ENCODE results near the gene CXorf49.
"Not testable (repeated sequence)": the region's sequence is repeated elsewhere in the genome, so short reads cannot be mapped to it uniquely, and the experiment has no call there.

Gene CXorf49

DNA sequence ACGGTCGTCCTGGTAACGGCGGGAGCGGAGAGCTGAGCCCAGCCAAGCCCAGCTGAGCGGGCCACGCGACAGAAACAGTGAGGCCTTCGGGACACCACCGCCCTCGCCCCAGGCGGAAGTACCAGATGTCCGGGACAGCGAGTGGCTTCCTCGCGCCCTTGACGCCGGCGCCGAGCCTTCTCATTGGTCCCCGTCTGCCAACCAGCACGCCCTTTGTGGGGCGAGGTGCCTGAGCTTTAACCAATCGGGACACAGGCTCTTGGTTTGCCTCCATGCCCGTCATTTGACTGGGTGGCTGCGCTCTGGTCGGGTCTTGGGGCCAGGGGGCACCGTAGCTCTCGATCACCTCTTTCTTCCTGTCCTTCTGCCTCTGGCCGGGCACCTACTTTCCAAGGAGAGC is at the start of gene CXorf49:
CXorf49 (minus strand) TSS at position 101 of the 400 bp plus-strand sequence. CDS start 134 bp downstream, outside the sequence.
- not testable (repeated sequence) for DNase-seq

DNA sequence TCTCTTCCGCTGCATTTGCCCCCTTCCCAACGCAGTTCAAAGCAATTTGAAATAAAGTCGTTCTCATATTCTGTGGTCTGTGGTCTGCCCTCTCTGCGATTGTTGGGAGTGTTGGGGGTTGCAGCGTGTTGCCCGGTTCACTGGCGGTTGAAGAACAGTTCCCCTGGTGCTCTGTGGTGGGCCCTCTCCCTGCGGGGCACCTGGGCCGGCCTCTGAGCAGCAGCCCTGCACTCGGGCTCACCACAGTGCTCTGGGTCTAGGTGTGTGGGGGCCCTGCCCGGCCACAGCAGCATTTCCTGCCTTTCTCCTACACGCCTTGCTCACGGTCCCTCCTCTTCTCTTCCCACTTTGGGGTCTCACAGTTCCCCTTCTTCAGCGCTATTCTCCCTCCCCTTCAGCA is 49.0 kb upstream of the CXorf49 start:
- DNase-seq: not testable (repeated sequence)

DNA sequence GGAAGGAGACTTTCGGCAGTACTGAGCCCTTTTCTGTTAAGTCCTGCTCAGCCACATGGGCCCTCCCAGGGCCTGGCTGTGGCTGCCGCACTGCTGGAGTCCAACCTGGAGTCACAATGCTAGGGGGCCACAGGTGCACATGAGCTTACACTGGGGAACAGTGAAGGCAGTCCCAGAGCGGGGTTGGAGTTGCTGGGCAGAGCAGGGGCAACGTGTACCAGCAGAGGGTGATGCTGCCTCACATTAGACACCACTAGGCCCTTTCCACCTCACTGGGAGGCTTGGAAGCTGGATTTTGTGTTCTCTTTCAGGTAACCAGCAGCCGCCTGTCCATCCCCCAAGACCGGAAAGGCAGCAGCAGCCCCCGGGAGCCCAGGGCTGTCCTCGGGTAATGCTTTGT is 47.5 kb upstream of the CXorf49 start:
- not testable (repeated sequence) for DNase-seq

DNA sequence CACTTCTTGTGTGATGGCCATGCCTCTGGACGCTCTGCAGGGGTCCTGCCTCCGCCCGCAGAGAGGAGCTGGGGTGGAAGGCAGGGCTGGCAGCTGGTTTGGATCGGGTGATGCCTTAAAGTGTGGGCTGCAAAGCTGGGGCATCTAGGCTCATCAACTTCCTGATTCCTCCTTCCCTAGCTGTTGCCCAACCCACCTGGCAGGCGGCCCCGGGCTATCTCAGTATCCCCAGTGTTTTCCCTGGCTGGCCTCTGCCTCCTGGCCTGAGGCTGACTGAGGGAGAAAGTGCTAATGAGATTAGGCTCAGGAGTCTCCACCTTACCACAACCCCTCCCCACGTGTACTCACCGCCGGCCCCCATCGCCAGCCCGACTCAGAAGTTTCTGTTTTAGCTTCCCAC is 46.7 kb upstream of the CXorf49 start:
- not testable (repeated sequence) for DNase-seq

DNA sequence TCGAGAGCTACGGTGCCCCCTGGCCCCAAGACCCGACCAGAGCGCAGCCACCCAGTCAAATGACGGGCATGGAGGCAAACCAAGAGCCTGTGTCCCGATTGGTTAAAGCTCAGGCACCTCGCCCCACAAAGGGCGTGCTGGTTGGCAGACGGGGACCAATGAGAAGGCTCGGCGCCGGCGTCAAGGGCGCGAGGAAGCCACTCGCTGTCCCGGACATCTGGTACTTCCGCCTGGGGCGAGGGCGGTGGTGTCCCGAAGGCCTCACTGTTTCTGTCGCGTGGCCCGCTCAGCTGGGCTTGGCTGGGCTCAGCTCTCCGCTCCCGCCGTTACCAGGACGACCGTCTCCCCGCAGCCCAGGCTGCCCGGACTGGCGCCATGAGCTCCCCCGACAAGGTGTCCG is 45.0 kb upstream of the CXorf49 start, which contains the start of gene CXorf49B:
CXorf49B (plus strand) TSS at position 301 of the 400 bp plus-strand sequence; CDS start at position 376, 75 bp downstream.
- not testable (repeated sequence) for DNase-seq

DNA sequence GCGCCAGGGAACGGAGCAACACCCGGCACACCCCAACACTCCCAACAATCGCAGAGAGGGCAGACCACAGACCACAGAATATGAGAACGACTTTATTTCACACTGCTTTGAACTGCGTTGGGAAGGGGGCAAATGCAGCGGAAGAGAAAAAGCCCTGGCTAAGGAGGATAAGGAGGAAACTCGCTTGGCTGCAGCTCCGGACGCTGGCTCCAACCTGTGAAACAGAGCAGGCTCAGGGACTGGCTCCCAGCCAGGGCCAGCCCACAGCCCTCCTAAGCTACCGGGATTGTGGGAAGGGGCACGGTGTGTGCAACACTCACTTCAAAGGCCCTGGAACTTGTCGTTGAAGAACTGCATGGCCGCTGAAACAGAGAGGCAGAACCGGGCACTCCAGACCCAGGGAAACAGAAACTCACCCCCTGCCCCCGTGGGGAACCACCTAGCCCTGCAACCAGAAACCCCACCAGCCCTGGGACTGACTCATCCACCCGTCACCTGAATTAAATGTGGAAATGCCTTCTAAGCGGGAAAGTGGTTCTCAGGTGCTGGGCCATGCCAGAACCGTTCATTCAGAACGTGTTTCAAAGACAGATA is 42.7 kb upstream of the CXorf49 start:
- not testable (repeated sequence) for DNase-seq

DNA sequence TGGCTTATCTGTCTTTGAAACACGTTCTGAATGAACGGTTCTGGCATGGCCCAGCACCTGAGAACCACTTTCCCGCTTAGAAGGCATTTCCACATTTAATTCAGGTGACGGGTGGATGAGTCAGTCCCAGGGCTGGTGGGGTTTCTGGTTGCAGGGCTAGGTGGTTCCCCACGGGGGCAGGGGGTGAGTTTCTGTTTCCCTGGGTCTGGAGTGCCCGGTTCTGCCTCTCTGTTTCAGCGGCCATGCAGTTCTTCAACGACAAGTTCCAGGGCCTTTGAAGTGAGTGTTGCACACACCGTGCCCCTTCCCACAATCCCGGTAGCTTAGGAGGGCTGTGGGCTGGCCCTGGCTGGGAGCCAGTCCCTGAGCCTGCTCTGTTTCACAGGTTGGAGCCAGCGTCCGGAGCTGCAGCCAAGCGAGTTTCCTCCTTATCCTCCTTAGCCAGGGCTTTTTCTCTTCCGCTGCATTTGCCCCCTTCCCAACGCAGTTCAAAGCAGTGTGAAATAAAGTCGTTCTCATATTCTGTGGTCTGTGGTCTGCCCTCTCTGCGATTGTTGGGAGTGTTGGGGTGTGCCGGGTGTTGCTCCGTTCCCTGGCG is 2.3 kb upstream of the CXorf49 start:
- not testable (repeated sequence) for DNase-seq

DNA sequence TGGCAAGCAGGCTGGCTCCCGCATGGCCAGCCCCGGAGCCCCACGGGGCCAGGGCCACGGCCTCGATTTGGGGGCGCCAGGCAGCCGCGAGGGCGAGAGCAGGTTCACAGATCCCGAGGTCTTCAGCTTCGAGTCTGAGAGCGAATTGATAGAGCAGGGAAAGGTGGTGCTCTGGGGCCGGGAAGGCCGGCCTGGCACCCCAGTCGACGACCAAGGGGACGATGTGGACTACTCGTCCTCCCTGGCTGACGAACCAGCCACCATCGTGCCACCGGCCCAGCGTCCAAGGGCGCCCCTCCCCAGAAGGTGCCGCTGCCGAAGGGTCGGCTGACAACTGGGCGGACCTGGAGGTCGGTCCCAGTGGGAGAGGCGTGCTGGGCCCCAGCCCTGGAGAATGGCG is 1.1 kb upstream of the CXorf49 start:
- not testable (repeated sequence) for DNase-seq

DNA sequence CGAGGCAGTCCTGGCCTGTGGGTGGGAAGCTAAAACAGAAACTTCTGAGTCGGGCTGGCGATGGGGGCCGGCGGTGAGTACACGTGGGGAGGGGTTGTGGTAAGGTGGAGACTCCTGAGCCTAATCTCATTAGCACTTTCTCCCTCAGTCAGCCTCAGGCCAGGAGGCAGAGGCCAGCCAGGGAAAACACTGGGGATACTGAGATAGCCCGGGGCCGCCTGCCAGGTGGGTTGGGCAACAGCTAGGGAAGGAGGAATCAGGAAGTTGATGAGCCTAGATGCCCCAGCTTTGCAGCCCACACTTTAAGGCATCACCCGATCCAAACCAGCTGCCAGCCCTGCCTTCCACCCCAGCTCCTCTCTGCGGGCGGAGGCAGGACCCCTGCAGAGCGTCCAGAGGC is 1.8 kb downstream of the CXorf49 start:
- not testable (repeated sequence) for DNase-seq

DNA sequence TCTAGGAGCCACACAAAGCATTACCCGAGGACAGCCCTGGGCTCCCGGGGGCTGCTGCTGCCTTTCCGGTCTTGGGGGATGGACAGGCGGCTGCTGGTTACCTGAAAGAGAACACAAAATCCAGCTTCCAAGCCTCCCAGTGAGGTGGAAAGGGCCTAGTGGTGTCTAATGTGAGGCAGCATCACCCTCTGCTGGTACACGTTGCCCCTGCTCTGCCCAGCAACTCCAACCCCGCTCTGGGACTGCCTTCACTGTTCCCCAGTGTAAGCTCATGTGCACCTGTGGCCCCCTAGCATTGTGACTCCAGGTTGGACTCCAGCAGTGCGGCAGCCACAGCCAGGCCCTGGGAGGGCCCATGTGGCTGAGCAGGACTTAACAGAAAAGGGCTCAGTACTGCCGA is 2.5 kb downstream of the CXorf49 start:
- not testable (repeated sequence) for DNase-seq

DNA sequence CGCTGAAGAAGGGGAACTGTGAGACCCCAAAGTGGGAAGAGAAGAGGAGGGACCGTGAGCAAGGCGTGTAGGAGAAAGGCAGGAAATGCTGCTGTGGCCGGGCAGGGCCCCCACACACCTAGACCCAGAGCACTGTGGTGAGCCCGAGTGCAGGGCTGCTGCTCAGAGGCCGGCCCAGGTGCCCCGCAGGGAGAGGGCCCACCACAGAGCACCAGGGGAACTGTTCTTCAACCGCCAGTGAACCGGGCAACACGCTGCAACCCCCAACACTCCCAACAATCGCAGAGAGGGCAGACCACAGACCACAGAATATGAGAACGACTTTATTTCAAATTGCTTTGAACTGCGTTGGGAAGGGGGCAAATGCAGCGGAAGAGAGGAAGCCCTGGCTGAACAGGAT is 4.0 kb downstream of the CXorf49 start:
- DNase-seq: not testable (repeated sequence)

DNA sequence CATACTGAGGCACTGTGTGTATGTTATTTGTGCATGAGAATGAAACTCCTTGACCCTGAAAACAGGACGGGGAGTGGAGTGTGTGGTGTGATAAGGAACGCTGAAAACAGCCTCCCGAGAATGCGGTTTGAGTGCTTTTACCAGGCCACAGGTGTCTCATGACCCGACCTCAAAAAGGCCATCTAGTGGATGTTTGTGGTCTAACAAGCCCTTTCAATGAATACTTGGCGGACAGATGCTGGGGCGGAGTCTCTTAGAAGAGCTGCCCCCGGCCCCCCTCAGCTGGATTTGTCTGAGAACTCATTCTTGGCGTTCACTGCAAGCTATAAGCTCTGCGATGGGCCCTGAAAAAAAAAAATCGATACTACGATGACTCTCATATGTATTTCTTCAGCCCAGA is 15.2 kb downstream of the CXorf49 start:
- DNase-seq: not testable (repeated sequence)

DNA sequence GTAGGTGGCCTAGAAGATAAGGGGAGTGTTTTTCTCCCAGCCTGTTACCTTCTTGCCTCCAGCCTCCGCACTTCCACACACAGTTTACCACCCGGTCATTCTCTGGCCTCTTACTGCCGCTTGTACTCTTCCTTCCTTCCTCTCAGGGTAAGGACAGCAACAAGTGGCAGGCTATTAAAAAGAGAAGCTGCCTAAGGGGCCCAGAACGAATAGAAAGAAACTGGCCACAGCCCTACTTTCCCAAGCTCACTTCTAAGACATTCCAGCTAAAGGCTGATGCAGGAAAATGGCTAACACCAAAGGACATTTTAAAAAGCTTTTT is 19.1 kb downstream of the CXorf49 start:
- not testable (repeated sequence) for DNase-seq

DNA sequence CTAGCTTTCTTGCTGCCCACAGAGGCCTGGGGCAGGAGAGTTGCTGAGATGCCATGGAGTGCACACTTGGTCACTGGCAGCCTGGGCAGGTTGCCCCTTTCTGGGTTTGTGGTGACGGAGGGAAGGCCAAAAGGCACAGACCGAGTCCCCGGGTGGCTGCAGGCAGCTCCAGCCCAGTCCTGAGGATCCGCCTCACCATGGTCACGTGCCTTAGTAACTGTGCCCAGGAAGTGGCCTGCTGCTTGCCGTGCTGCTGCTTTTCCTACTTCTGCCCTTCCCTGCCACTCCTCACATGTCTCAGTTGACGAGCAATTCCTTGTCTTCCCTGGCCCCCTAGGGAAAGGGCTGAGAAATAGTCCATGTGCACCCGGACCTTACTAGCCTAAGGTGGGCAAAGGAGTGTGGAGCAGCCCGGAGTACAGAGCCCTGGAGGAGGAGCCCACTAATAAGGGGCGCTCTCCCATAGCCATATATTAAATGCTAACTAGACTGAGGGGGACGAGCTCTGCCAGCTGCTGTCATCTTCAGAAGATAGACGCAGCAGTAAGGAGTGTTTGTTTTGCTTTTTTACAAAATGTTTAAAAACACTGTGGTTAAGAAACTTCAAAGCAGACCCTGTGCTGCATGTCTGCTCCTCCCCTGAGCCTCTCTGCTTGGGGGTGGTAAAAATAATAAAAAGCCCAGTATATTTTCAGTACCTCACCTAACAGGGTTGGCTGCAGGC is 19.6 kb downstream of the CXorf49 start:
- DNase-seq: not testable (repeated sequence)

DNA sequence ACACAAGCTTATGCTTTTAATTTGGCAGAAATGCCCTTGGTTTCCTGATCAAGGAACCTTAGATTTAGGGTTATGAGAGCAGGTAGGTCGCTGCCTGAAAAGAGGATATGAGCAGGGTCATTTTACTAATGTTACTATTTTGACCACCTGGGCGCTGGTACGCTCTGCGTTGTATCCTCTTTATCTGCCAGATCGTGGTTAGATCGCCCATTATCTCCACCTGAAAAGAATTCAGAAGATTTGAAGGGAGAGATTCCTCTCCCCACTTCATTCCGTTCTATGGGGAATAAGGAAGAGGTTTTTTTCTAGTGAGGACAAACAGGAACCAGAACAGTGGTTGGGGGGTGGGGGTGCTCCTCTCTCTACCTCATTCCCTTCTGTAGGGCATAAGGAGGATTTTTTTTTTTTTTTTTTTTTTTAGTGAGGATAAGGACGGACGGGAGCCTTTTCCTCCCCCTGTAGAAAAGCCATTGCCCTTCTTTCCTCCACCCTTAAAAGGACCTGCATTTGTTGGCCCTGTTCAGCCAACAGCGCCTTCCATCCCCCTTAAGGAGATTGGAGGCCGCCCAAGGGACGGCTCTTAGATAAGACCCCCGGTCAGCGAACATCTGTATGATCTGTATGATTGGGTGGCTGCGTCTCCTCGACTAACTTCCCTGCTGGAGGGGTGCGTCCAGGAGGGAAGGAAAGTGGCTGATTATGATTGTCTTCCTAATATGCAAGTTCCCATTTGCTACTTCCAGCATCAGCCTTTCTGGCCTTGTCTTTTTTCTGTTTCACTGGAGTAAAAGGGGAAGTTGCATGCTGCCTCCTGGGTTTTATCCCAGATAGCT is 20.4 kb downstream of the CXorf49 start:
- DNase-seq: not testable (repeated sequence)

DNA sequence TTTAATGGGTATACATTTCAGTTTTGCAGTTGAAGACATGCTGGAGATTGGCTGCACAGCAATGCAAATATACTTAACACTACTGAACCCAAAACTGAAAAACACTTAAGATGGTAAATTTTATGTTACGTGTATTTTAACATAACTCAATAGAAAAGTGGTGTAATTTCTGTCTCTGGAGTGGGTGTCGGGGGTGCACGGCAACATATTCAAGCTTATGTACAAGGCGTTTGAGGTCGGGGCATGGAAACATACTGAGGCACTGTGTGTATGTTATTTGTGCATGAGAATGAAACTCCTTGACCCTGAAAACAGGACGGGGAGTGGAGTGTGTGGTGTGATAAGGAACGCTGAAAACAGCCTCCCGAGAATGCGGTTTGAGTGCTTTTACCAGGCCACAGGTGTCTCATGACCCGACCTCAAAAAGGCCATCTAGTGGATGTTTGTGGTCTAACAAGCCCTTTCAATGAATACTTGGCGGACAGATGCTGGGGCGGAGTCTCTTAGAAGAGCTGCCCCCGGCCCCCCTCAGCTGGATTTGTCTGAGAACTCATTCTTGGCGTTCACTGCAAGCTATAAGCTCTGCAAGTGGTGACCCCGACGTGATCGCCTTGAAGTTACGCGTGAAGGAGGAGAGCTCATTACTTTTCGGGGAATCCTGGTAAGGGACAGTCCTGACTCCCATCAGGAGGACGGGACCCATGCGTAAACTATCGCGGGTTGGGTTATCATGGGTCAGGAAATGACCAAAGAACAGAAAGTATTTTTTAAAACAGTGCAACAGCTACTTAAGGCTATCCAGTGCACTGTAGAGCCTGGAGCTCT is 21.2 kb downstream of the CXorf49 start:
- not testable (repeated sequence) for DNase-seq

DNA sequence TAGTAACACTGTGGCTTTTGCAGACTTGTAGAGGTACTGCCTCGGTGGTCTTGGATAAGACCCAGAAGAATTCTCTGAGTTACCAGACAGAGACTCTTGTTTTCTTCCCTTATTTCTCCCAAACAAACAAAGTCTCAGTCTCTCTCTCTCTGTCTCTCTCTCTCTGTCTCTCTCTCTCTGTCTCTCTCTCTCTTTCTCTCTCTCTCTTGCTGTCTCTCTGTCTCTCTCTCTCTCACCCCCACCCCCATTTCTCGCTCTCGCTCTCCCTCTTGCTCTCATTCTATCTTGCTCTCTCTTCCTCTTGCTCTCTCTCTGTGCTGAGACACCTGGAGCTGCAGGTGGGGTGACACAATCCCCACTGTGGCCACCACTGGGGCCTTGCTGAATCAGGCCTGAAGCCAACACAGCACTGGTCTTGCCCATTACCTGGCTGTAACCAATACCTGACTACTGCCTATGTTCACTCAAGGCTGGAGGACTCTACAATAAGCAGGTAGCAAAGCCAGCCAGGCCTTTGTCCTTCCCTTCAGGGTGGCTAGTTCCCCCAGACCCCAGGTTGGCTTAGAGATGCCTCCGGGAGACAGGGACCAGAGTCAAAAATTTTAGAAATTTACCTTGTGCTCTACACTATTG is 38.4 kb downstream of the CXorf49 start:
- no peak for DNase-seq

DNA sequence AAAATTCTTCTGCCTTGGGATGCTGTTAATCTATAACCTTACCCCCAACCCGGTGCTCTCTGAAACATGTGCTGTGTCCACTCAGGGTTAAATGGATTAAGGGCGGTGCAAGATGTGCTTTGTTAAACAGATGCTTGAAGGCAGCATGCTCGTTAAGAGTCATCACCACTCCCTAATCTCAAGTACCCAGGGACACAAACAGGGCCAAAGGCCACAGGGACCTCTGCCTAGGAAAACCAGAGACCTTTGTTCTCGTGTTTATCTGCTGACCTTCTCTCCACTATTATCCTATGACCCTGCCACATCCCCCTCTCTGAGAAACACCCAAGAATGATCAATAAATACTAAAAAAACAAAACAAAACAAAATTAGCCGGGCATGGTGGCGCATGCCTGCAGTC is 40.9 kb downstream of the CXorf49 start:
- DNase-seq: not testable (repeated sequence)

DNA sequence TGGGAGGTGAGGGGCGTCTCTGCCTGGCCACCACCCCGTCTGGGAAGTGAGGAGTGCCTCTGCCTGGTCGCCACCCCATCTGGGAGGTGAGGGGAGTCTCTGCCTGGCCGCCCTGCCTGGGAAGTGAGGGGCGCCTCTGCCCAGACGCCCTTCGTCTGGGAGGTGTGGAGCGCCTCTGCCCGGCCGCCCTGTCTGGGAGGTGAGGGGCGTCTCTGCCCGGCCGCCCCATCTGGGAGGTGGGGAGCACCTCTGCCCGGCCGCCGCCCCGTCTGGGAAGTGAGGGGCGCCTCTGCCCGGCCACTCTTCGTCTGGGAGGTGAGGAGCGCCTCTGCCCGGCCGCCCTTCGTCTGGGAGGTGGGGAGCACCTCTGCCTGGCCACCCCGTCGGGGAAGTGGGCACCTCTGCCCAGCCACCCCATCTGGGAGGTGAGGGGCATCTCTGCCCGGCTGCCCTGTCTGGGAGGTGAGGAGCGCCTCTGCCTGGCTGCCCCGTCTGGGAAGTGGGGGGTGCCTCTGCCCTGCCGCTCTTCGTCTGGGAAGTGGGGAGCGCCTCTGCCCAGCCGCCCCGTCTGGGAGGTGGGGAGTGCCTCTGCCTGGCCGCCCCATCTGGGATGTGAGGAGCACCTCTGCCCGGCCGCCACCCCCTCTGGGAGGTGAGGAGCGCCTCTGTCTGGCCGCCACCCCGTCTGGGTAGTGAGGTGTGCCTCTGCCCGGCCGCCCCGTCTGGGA is 41.9 kb downstream of the CXorf49 start:
- not testable (repeated sequence) for DNase-seq

DNA sequence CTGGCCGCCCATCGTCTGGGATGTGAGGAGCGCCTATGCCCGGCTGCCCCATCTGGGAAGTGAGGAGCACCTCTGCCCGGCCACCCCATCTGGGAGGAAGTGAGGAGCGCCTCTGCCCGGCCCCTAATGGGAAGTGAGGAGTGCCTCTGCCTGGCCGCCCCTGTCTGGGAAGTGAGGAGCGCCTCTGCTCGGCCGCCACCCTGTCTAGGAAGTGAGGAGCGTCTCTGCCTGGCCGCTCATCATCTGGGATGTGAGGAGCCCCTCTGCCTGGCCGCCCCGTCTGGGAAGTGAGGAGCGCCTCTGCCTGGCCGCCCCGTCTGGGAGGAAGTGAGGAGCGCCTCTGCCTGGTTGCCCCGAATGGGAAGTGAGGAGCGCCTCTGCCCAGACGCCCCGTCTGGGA is 42.4 kb downstream of the CXorf49 start:
- DNase-seq: not testable (repeated sequence)

DNA sequence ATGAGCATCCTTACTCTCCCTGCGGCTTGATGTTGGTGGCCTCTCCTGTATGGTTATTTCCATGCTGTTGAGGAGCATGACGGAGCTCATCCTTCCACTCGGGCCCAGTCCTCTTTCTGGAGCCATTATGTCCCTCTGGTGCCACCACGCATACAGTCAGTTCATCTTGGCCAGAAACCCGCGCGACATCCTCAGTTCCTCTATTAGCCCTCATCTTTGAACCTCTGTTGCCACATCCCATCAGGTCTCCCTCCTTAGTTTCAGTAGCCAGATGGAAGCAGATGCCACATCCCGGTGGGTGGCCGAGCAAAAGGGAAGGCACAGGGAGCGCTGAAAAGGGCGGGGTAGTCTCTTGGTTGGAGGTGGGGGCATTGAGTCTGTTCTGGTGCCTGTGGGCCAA is 46.1 kb downstream of the CXorf49 start:
- no peak for DNase-seq

All from NCI-H187 treated with DMSO at 0.1 percent for 48 hours (cell line).